ENCODE measurements around the gene NPY2R. TPM values are rescaled to one million over a fixed set of nuclear protein-coding genes. Genes with fewer than 3 reads are reported as not detected.

NPY2R gene
- total RNA-seq (not detected in 2 replicates), polyA plus RNA-seq (not detected in 2 replicates), polyA minus RNA-seq (not detected in 2 replicates)
- total RNA-seq (2013): 0.02 TPM

- no peak within 1 kb of the TSS for H2AFZ ChIP-seq (ENCODE audit: insufficient read depth, low read depth, low read length, poor library complexity, severe bottlenecking)
- H3K27me3 ChIP-seq (replicated peaks in 1 of 4; ENCODE audit: control extremely low read depth in 1 of 4, control insufficient read depth in 3 of 4, insufficient read depth in 4 of 4, low read length in 3 of 4): peaks cover 0 to 21% (median 11%) of the 10 kb centered on the region in 4 experiments
- no peaks in the 10 kb centered on the region for H3K79me2 ChIP-seq (ENCODE audit: control insufficient read depth, insufficient read depth, low read length)
- H3K4me1 Mint-ChIP-seq: no peaks in the 10 kb centered on the region
- TF ChIP-seq EZH2 (IDR thresholded peaks at IDR 0.05; ENCODE audit: borderline replicate concordance, insufficient read depth, low read depth, low read length, poor library complexity, severe bottlenecking): no peak
- no peak for TF ChIP-seq CTCF (IDR thresholded peaks at IDR 0.05)
- no peak within 1 kb of the TSS for H3K27ac ChIP-seq (ENCODE audit: low read length in 2 of 2)
- peaks cover 48% of the 10 kb centered on the region for H3K27me3 Mint-ChIP-seq
- peaks cover 0 to 4% (median 0%) of the 10 kb centered on the region in 3 donors for H3K9me3 ChIP-seq (ENCODE audit: control extremely low read depth in 1 of 3, control insufficient read depth in 2 of 3, insufficient read depth in 1 of 3, low read length in 2 of 3)
- 15% methylated on average over 47 of the region's 55 CpGs for WGBS (ENCODE audit: insufficient coverage)
- ATAC-seq (ENCODE audit: low read depth) (no peak), DNase-seq (no peak)
- H3K9ac ChIP-seq (ENCODE audit: low read length): no peak within 1 kb of the TSS
- no peak within 1 kb of the TSS for H3K27ac Mint-ChIP-seq
- no peaks in the 10 kb centered on the region for H3K9me3 Mint-ChIP-seq (ENCODE audit: insufficient read depth)
- no peaks in the 10 kb centered on the region for H4K20me1 ChIP-seq (ENCODE audit: control insufficient read depth, insufficient read depth, low read length, poor library complexity, severe bottlenecking)
- H3K4me2 ChIP-seq (replicated peaks; ENCODE audit: low read depth, low read length, poor library complexity, severe bottlenecking): no peak within 1 kb of the TSS
- no peaks in the 10 kb centered on the region for H3K36me3 ChIP-seq (replicated peaks in 1 of 2; ENCODE audit: control extremely low read depth in 1 of 2, control insufficient read depth in 1 of 2, extremely low read depth in 1 of 2, insufficient read depth in 2 of 2, low read length in 1 of 2)
- H3K4me3 Mint-ChIP-seq: no peak within 1 kb of the TSS
- CTCF ChIA-PET: no interaction called here
- POLR2A ChIA-PET: no interaction called here
- intact Hi-C loops (cut with micrococcal nuclease): no loop called here
- H3K4me1 ChIP-seq (ENCODE audit: control insufficient read depth in 2 of 2, insufficient read depth in 2 of 2, low read length in 2 of 2): no peaks in the 10 kb centered on the region
- H3K4me3 ChIP-seq (ENCODE audit: control extremely low read depth in 1 of 5, extremely low read depth in 1 of 5, insufficient read depth in 1 of 5, low read depth in 2 of 5, low read length in 4 of 5): no peak within 1 kb of the TSS
Measured at GRCh38 chr4:155208258-155209054, at the start of gene NPY2R. NPY2R (plus strand) TSS chr4:155208636; CDS start chr4:155213940, 5,304 bp downstream.

GRCh38 chr4:155161357-155161756, 47.1 kb upstream of the NPY2R start:
- H3K27ac Mint-ChIP-seq: no peak overlapping the region
- ATAC-seq (ENCODE audit: low read depth) (no peak), DNase-seq (no peak)
- no peaks in the 10 kb centered on the region for H3K79me2 ChIP-seq (ENCODE audit: control insufficient read depth, insufficient read depth, low read length)
- no peaks in the 10 kb centered on the region for H3K27me3 Mint-ChIP-seq
- no peak for TF ChIP-seq EZH2 (IDR thresholded peaks at IDR 0.05; ENCODE audit: borderline replicate concordance, insufficient read depth, low read depth, low read length, poor library complexity, severe bottlenecking)
- TF ChIP-seq CTCF (IDR thresholded peaks at IDR 0.05): no peak
- H3K4me1 ChIP-seq (ENCODE audit: control insufficient read depth in 2 of 2, insufficient read depth in 2 of 2, low read length in 2 of 2): no peaks in the 10 kb centered on the region
- no peaks in the 10 kb centered on the region for H3K27me3 ChIP-seq (replicated peaks in 1 of 4; ENCODE audit: control extremely low read depth in 1 of 4, control insufficient read depth in 3 of 4, insufficient read depth in 4 of 4, low read length in 3 of 4)
- no peak overlapping the region for H3K4me3 Mint-ChIP-seq
- ChIA-PET CTCF (no interaction called here), POLR2A (no interaction called here)
- no peak overlapping the region for H2AFZ ChIP-seq (ENCODE audit: insufficient read depth, low read depth, low read length, poor library complexity, severe bottlenecking)
- no peaks in the 10 kb centered on the region for H3K9me3 Mint-ChIP-seq (ENCODE audit: insufficient read depth)
- H3K36me3 ChIP-seq (replicated peaks in 1 of 2; ENCODE audit: control extremely low read depth in 1 of 2, control insufficient read depth in 1 of 2, extremely low read depth in 1 of 2, insufficient read depth in 2 of 2, low read length in 1 of 2): no peaks in the 10 kb centered on the region
- no peaks in the 10 kb centered on the region for H4K20me1 ChIP-seq (ENCODE audit: control insufficient read depth, insufficient read depth, low read length, poor library complexity, severe bottlenecking)
- no peak overlapping the region for H3K27ac ChIP-seq (ENCODE audit: low read length in 2 of 2)
- H3K9ac ChIP-seq (ENCODE audit: low read length): no peak overlapping the region
- 100% methylated on average over 3 of the region's 3 CpGs for WGBS (ENCODE audit: insufficient coverage)
- intact Hi-C loops (cut with micrococcal nuclease): no loop called here
- no peak overlapping the region for H3K4me3 ChIP-seq (ENCODE audit: control extremely low read depth in 1 of 5, extremely low read depth in 1 of 5, insufficient read depth in 1 of 5, low read depth in 2 of 5, low read length in 4 of 5)
- no peaks in the 10 kb centered on the region for H3K4me1 Mint-ChIP-seq
- no peak overlapping the region for H3K4me2 ChIP-seq (replicated peaks; ENCODE audit: low read depth, low read length, poor library complexity, severe bottlenecking)
- H3K9me3 ChIP-seq (ENCODE audit: control extremely low read depth in 1 of 3, control insufficient read depth in 2 of 3, insufficient read depth in 1 of 3, low read length in 2 of 3): no peaks in the 10 kb centered on the region
